GM21423 (cell line): Measurements from ENCODE around the gene POLR2L.

ENCODE experiments used
- ATAC-seq: cut with Tn5 transposase; IDR thresholded peaks from one replicate; pipeline ENCODE4 v1.9.1; 2021; ENCODE audit warnings: mild to moderate bottlenecking, moderate library complexity; ENCODE audit not compliant: unreplicated experiment

POLR2L gene

DNA sequence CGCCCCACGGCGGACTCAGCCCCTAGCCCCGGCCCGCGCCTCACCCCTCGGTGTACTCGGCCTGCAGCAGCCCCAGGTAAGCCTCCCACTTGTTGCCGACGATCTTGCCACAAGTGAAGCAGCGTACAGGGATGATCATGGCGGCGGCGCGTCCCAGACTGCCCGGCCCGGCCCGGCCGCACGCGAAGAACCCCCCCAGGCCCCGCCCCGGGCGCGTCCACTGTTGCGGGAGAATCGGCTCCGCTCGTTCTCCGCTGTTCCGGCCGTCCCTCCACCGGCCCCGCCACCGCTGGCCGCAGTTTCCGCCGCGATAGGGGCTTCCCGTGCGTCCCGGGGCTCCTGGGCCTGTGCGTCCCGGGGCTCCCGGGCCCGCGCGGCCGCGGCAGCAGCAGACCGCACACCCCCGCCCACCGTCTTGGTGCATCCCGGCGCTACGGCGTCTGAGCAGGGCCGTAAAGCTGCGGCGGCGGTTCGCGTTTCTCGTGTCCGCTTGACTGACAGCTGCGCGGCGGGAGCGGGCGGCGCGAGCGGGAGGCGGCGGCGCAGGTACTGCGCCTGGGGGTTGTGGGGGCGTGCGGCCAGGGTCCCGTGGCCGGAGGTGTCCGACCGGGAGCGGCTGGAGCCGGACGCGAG, at the start of gene POLR2L, which contains the start of gene TSPAN4:
Gene POLR2L, minus strand, starts transcription at position 160 of the 633 bp plus-strand sequence. Its CDS starts 21 bp downstream, at position 139.
Gene TSPAN4, plus strand, starts transcription at position 483 of the 633 bp plus-strand sequence. CDS start 7,453 bp downstream, outside the sequence.
- peak; percentile 56 for ATAC-seq

- ATAC-seq: no peak
Measured at GRCh38 chr11:890794-891540, 48.6 kb upstream of the POLR2L start.

- ATAC-seq: no peak
Measured at GRCh38 chr11:889687-890475, 47.6 kb upstream of the POLR2L start.

- no peak for ATAC-seq
Measured at GRCh38 chr11:889257-889656, 46.9 kb upstream of the POLR2L start.

GRCh38 chr11:888310-889212, 46.2 kb upstream of the POLR2L start:
- no peak for ATAC-seq

DNA sequence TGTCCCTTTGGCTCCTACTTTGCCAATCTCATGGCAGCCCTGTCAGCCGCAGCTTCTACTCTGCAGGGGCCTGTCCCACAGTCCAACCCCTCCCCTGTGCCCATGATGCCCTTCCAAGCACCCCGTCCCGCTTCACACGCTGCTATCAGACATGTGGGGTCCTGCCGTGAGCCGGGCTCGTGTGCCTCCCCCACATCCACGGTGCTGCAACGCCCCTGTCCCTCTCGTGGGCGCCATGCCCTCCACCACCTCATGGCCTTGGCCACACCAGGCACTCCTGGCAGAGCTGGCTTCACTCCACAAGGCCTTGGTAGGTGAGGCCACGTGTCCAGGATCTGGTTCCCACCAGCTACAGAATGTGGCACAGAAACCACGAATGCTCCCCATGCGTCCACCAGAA, 45.3 kb upstream of the POLR2L start:
- ATAC-seq: no peak

DNA sequence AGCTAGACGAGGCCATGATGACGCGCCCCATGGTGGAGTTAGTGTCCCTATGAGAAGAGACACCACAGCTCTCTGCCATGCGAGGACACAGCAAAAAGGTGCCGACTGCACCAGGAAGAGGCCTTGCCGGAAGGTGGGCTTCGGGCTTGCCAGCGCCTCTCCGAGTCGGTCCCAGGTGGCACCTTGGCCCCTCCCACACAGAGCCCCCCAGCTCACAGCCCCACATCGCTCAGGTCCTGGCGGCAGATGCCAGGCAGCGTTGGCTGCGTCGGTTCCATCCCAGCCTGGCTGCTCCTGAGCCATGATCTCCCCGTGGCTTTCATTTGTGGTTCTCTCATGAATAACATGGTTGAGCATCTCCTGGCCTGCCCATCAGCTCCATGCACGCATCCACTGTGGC, 44.2 kb upstream of the POLR2L start:
- ATAC-seq: no peak

GRCh38 chr11:884578-885070, 42.3 kb upstream of the POLR2L start:
- no peak for ATAC-seq

DNA sequence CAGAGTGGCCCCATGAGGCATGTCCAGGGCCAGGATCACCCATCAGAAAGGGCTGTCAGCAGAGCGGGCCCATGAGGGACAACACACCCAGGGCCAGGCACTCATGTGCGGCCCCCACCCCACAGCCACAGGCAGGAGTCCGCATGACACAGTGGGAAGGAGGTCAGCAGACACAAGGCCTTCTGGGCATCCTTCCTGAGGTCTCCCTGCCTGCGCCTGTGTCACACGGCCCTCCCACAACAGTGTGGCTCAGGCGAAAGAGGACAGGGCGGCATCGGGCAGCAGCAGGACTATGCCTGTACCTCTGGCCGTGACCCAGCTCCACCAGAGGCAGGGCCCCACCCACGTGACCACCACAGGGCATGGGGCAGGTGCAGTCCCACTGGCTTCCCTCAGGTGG, 41.2 kb upstream of the POLR2L start:
- no peak for ATAC-seq

- no peak for ATAC-seq
Measured at GRCh38 chr11:882596-882995, 40.3 kb upstream of the POLR2L start.

DNA sequence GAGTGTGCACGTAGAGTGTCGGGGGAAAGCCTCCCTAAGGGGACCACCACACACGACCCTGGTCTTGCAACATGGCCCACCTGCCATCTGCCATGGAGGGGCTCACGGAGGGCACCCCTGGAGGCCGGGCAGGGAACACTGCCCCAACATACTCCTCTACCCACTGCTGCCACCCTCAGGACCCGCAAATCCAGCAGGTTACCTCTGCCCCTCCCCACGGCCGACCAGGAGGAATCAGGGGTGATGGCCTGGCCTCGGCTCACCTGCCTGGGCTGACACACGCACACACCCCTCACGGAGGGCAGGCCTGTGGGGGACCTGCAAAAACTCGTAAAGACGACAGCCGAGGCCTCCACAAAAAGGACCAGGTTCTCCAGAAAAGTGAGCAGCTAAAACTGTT, 38.1 kb upstream of the POLR2L start:
- ATAC-seq: no peak

GRCh38 chr11:877565-877964, 35.2 kb upstream of the POLR2L start:
- ATAC-seq: no peak

DNA sequence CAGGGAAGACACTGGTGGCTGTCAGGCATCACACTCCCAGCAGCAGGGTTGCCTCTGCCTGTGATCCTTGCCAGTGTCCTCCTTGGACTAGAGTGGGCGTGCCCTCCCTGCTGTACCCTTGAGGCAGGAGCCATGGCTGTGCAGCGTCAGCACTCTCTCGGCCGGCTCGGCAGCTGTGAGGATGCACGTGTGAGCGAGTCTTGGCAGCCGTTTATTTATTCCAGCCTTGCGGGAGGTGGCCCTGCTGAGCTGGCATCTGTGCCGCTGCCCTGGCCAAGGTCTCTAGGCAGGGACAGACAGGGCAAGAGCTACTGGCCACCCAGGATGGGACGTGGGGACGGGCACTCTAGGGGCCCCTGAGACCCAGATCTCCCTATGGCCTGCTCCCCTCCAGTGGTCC, 34.2 kb upstream of the POLR2L start:
- no peak for ATAC-seq

GRCh38 chr11:875769-876301, 33.5 kb upstream of the POLR2L start:
- ATAC-seq: no peak

DNA sequence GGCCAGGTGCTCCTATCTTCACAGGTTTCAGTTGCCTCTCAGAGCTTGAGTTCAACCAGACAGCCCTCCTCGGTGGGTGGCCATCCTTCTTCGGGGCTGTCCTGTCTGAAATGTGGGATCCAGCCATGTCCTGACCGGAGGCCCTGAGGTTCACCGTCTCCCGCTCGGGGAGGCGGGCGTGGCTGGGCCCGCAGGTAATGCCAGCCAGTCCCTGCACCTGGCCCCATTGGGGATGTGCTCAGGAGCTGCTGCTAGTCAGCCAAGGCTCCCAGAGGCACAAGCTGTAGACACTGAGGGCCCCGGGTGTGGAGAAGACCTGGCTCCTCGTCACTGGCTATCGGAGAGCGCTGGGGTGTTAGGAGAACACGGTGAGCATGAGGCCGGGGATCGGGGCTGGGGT, 32.9 kb upstream of the POLR2L start:
- no peak for ATAC-seq

GRCh38 chr11:873706-874105, 31.4 kb upstream of the POLR2L start:
- ATAC-seq: no peak

GRCh38 chr11:872799-873198, 30.5 kb upstream of the POLR2L start:
- ATAC-seq: no peak

GRCh38 chr11:871472-871871, 29.1 kb upstream of the POLR2L start:
- ATAC-seq: no peak

GRCh38 chr11:870418-870817, 28.1 kb upstream of the POLR2L start:
- ATAC-seq: no peak

- no peak for ATAC-seq
Measured at GRCh38 chr11:870127-870413, 27.7 kb upstream of the POLR2L start.
